ENCODE data around the gene SLC28A1. TPM values are rescaled to one million over a fixed set of nuclear protein-coding genes. Genes with fewer than 3 reads are reported as not detected.

SLC28A1 gene
- total and polyA plus RNA-seq, 2 experiments from 2014 or later, result 0.24 to 0.45 TPM

GRCh38 chr15:84929795-84930603 is 45.5 kb downstream of the SLC28A1 start:
- Histone ChIP-seq H3K4me3 (no peak overlapping the region), H3K27me3 (no peaks in the 10 kb centered on the region), H3K4me1 (ENCODE audit: low read depth) (no peaks in the 10 kb centered on the region), H3K36me3 (no peaks in the 10 kb centered on the region), H3K9me3 (ENCODE audit: low read depth) (no peaks in the 10 kb centered on the region), H3K27ac (peak overlapping the region; percentile 28)
- TF ChIP-seq, protein P1, sequence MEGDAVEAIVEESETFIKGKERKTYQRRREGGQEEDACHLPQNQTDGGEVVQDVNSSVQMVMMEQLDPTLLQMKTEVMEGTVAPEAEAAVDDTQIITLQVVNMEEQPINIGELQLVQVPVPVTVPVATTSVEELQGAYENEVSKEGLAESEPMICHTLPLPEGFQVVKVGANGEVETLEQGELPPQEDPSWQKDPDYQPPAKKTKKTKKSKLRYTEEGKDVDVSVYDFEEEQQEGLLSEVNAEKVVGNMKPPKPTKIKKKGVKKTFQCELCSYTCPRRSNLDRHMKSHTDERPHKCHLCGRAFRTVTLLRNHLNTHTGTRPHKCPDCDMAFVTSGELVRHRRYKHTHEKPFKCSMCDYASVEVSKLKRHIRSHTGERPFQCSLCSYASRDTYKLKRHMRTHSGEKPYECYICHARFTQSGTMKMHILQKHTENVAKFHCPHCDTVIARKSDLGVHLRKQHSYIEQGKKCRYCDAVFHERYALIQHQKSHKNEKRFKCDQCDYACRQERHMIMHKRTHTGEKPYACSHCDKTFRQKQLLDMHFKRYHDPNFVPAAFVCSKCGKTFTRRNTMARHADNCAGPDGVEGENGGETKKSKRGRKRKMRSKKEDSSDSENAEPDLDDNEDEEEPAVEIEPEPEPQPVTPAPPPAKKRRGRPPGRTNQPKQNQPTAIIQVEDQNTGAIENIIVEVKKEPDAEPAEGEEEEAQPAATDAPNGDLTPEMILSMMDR (IDR thresholded peaks at IDR 0.05; ENCODE audit: low read depth, low read length), result no peak
- peak; percentile 25 to 34 for DNase-seq (ENCODE audit: low read depth in 1 of 2, low spot score in 1 of 2)

DNA sequence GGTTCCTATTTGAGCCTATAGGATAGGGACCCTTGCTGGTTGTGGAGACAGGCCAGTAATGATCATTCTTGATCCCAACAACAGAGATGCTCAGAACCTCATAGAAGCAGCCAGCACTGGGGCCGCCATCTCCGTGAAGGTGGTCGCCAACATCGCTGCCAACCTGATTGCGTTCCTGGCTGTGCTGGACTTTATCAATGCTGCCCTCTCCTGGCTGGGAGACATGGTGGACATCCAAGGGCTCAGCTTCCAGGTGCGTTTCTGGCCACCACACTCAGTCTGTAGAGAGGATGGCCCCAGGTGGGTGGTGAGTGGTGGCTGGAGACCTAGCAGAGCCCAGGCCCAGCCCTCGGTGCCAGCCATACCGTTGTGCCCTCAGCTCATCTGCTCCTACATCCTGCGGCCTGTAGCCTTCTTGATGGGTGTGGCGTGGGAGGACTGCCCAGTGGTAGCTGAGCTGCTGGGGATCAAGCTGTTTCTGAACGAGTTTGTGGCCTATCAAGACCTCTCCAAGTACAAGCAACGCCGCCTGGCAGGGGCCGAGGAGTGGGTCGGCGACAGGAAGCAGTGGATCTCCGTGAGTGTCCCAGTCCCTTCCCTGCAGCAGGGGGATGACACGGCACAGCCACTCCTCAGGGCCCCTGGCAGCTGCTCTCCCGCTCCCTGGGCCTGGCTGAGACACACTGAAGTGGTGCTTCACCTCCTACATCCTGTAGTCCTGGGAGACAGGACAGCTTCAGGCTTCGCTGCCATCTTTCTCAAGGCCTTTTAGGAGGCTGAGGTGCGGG is 50.7 kb downstream of the SLC28A1 start:
- peak in 1 of 2 donors; percentile 23 for DNase-seq (ENCODE audit: low read depth in 1 of 2, low spot score in 1 of 2)

DNA sequence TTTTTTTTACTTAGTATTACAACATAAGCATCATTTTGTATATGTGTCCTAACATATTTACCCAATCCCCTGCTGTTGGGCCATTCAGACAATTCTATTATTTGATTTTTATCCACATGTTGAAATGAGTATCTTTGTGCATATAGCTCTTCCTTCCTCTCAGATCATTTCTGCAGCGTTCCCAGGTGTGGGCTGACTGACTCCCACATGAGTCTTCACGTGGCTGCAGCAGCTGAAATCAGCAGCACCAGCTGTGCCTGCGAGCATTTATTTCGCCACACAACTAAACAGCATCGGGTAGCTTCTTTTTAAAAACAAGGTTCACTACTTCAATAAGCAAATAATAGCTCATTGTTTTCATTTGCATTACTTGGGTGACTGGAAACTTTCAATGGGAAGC is 52.7 kb downstream of the SLC28A1 start:
- H3K4me1 ChIP-seq (ENCODE audit: low read depth), result no peaks in the 10 kb centered on the region
- TF ChIP-seq, protein P1 (IDR thresholded peaks at IDR 0.05; ENCODE audit: low read depth, low read length), result no peak

More for the DNA sequence above, 50.7 kb downstream of the SLC28A1 start:
- Histone ChIP-seq H3K9me3 (ENCODE audit: low read depth) (no peaks in the 10 kb centered on the region), H3K27ac (no peak overlapping the region), H3K27me3 (no peaks in the 10 kb centered on the region), H3K36me3 (no peaks in the 10 kb centered on the region), H3K4me3 (no peak overlapping the region), H3K4me1 (ENCODE audit: low read depth) (no peaks in the 10 kb centered on the region)
- TF ChIP-seq, protein P1 (IDR thresholded peaks at IDR 0.05; ENCODE audit: low read depth, low read length), result no peak

GRCh38 chr15:84938726-84939125 is 54.3 kb downstream of the SLC28A1 start:
- Histone ChIP-seq H3K9me3 (ENCODE audit: low read depth) (no peaks in the 10 kb centered on the region), H3K27me3 (no peaks in the 10 kb centered on the region), H3K27ac (no peak overlapping the region), H3K4me3 (no peak overlapping the region), H3K4me1 (ENCODE audit: low read depth) (no peaks in the 10 kb centered on the region), H3K36me3 (no peaks in the 10 kb centered on the region)
- DNase-seq (ENCODE audit: low read depth in 1 of 2, low spot score in 1 of 2), result no peak
- TF ChIP-seq, protein P1 (IDR thresholded peaks at IDR 0.05; ENCODE audit: low read depth, low read length), result no peak

More for the DNA sequence above, 52.7 kb downstream of the SLC28A1 start:
- no peak overlapping the region for H3K27ac ChIP-seq
- H3K4me3 ChIP-seq, result no peak overlapping the region
- no peaks in the 10 kb centered on the region for H3K9me3 ChIP-seq (ENCODE audit: low read depth)
- H3K36me3 ChIP-seq, result no peaks in the 10 kb centered on the region
- DNase-seq (ENCODE audit: low read depth in 1 of 2, low spot score in 1 of 2), result no peak
- H3K27me3 ChIP-seq, result no peaks in the 10 kb centered on the region

- H3K4me1 ChIP-seq (ENCODE audit: low read depth), result peaks cover 6% of the 10 kb centered on the region
- TF ChIP-seq, protein P1 (IDR thresholded peaks at IDR 0.05; ENCODE audit: low read depth, low read length), result no peak
- no peak overlapping the region for H3K27ac ChIP-seq
- no peaks in the 10 kb centered on the region for H3K27me3 ChIP-seq
- no peaks in the 10 kb centered on the region for H3K9me3 ChIP-seq (ENCODE audit: low read depth)
- no peak overlapping the region for H3K4me3 ChIP-seq
- H3K36me3 ChIP-seq, result no peaks in the 10 kb centered on the region
- DNase-seq (ENCODE audit: low read depth in 1 of 2, low spot score in 1 of 2), result no peak
Observed at GRCh38 chr15:84940399-84940798, 55.9 kb downstream of the SLC28A1 start.

All from cardiac muscle cell (in vitro differentiated cells and primary cell).